NCI-H2171 (cell line): ENCODE measurements around the gene BNC2.

Source experiments
- DNase-seq: peaks from one replicate; lab custom pipeline; 2025; lab: John Stamatoyannopoulos, UW

BNC2 gene

DNA sequence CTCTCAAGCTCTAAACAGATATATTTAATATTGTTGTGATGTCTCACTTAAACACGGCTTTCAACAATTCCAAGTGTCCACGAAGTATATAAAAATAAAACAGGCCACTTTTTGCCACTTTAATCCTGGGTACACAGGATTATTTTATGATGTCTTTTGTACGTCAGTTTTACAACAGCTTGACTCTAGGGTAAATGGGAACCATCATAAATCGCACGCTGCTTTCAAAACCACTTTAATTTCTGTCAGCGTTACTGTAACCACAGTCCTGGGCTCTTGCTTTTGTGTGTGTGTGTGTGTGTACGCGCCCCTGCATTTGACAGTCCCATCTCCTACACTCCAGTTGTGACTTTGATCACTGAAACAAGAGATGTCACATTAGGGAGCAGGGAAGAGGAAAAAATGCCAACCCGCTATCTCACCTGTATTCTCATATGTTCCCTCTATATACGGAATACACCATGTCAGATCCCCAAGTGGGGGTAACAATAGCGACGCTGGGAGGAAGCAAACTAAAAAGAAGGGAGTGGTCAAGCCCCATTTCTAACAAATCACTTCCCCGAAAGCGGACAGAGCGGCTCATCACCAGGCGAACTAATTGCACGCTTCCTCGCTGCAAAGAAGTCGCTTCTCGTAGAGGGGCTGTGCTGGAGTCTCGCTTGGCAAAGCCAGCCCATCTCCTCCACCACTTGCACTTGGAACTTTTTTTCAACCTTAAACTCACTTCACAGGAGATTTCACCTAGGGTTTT, 1.2 kb downstream of the BNC2 start:
- DNase-seq, result no peak

DNA sequence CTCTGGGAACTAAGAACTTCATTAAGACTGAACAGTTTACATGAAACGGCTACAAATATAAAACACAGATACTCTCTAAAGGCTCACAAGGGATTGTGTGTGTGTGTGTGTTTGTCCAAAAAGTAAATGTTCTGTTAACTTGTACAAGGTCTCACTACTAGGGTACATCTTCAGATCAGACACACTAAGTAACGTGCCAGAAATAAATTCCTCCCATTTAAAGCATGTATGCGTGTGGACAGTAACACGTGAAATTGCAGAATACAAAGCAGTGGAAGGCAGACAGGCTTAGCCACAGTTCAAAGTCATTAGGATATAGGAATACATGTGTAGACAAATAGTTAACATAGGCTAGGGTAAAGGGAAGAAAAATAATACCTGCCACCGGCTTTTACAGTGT, 1.8 kb downstream of the BNC2 start:
- DNase-seq, result no peak

DNA sequence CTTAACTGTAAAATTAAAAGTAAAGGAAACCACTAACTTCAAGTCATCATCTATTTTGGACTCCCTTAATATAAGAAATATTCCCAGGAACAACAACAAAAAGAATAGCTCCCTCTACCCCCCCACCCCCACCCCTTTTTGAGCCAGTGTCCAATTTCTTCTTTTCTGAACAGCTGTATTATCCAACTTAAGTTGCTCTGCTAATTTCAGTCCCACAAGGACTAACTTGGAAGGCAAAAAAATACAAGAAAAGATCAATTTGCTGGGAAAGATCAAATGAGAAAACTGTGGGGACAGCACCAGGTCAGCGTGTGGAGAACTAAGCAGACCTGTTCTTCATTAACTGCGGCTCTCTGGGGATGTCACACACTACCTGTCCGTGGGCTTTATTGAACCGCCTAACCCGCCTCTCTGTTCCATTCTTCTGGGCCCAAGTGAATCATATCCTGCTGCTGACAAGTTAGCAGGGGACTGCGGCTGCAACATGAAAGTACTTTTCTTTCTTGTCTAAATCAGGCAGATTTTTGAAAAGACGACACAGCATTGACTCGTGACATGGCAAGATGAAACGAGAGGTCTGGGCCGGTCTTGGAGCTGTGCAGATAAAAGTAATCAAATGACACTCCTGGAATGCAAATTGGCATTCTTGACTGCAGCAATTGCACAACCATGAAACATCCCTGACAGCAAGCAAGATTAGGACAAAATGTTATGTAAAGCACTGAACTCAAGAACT, 2.7 kb downstream of the BNC2 start:
- no peak for DNase-seq

DNA sequence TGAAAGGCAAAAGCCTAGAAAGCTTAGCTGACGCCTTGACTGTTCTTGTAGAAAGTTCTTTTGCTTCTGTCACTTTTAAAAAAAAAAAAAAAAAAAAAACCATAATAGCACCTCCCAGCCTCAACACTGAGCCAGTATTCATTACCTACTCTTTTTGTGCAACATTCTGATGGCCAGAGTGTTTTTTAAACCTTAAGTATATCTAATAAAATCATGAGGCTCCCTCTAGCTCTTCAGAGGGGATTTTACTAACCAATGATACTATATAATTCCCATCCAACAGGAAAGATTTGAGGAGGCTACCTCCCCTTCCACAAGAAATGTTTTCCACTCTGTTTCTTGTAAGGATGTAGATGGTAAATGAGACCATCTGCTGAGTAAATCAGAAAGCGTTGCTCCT, 3.9 kb downstream of the BNC2 start:
- no peak for DNase-seq

DNA sequence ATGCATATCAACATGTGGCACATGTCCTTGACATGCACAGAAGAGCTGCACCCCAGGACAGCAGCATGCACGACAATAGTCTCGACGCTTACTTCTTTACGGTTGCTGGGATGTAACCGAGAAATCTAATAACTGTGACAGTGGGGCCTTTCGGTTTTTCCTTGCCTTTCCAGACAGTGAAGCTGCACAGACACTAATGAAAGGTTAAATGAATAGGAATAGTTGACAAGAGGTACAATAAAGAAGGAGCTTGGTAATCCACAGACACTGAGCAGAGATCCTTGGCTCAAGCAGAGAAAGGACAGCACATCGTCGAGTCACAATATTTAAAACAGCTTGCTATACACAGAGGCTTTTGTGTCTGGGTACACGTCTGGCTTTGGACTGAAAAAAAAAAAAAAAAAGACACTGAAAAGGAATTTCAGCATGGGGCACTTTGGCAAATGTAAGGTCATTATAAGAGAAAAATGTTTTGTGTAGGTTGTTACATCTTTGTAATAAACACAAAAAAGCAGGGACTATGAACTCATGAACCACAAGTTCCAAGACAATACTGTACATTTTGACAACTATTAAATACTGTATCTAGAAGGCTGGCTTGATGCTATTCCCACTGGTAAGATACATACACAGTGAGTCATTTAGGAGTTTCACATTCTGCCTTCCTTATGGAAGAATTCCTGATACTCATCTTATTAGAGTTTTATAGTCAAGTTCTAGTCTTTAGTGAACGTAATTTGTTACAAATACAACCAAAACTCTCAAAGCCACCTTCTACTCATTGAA, 5.6 kb downstream of the BNC2 start:
- DNase-seq, result no peak

DNA sequence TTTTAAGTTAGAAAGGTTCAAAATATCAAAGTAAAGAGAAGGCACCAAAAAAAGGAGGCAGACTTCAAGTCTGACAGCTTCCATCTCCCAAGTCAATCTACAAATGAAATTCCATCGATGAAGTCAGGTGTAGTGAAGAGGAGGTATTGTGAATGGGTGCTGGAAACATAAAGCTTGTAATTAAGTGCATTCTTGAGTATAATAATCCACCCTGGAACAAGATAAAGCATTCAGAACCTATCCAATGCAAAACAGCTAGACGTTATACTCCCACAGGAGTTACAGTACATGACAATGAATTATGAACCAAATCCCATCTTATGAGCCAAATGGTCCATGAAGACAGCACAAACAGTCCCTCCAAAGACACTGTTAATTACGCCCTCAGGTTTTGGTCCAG, 22.3 kb downstream of the BNC2 start:
- DNase-seq, result no peak

DNA sequence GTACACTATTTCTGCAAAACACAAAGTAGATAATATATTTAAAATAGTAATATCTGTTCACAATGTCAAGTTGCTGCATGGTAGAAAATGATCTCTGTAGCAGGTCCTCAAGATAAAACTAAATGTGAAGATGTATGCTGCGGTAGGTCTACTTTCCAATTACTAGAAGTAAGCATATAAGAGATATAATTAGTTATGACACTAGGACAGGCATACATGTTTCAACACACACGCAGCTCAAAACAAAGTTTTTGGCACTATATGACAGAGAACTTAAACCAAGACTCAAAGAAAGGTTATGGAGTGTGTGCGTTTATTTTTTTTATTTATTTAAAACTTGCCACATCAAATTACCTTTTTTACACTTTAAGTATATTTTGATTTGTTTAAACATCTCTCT, 23.5 kb downstream of the BNC2 start:
- no peak for DNase-seq

DNA sequence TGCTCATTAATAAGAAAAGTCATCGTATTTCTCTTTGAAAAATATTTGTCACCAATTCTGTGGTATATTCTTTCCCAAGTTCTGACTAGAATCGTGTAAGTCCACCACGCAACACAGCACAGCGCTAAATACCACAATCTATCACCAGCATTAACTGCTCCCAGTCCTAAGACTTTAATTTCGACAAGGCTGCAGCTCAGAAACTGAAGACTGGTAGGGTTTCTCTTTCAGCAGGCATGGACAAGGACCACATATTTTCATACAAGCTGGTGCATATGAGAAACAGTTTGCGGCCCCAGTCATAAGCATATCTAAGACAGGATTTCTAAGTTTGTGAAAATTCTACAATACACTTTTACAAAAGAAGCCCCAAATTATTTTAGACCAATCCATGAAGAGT, 24.1 kb downstream of the BNC2 start:
- DNase-seq, result no peak

DNA sequence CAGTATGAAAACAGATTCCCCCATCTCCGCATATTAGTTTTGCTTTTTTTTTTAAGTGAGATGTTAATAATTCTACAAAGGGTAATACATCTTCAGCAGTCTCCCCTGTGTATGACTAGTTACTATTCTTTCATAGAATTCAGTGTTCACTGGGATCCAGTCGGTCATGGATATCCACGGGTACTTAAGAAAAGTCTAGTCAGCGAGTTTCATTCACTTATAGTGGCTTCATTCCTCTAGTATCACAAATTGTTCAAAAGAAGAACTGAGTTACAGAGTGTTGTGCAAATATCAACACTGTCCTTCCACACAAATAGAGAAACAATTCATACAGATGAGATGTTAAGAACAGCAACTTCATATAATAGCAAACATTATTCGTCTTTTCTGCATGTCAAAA, 35.7 kb downstream of the BNC2 start:
- DNase-seq, result no peak

DNA sequence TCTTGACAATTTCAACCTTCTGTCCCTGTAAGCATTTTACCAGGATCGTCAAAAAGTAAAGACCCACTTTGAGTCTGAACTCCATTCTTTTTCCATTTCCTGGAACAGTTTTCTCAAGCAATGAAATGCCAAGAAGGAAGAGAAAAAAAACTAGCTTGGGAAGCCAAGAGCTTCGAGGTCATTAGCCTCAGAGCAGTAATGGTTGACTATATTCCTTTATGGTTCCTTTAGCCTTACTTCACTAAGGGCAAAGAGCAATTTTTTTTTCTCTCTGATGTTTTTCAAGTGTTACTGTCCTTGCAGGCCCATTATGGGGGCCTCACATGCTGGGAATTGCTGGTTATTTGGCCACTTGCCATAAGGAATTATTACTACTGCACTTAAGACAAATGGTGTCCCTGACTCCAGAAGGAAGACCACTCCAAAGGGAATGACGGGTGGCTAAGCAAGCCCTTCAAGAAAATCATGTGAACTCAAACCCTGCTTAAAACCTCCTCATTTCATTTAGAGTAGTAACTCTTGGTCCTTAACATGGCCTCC, 37.1 kb downstream of the BNC2 start:
- DNase-seq, result no peak

DNA sequence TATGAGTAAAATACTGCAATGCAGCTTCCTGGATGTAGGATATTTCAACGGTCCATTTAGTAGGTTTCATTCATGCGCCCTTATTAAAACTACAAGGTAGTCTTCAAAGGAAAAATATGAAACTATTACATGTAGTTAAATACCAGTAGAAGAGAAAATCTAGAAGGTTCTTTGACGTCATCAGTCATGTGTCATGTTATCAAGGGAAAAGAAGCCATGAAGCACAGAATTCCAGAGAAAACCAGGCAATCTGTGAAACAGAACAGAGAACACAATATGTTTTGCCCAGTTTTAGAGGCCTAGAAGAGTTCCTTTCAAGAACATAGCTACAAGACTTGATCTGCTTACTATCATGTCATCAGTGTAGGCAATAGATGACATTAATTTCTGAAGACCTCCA, 38.4 kb downstream of the BNC2 start:
- no peak for DNase-seq

DNA sequence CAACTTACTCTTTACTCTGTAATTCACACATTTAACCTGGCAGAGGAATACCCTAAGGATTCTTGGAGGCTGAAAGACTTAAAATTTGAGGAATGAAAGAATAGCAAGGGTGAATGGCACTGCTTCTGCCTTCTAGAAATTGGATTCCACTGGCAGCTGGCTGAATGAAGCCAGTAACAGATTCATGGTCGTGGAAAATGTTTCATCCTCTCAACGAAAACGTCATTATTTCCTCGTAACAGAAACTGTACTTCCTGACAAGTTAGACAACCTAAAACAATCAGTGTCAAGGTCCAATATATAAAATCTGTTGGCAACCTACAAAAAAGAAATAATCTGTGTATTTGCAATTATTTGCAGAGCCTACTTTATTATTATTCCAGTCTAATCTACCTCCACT, 39.7 kb downstream of the BNC2 start:
- DNase-seq, result no peak

DNA sequence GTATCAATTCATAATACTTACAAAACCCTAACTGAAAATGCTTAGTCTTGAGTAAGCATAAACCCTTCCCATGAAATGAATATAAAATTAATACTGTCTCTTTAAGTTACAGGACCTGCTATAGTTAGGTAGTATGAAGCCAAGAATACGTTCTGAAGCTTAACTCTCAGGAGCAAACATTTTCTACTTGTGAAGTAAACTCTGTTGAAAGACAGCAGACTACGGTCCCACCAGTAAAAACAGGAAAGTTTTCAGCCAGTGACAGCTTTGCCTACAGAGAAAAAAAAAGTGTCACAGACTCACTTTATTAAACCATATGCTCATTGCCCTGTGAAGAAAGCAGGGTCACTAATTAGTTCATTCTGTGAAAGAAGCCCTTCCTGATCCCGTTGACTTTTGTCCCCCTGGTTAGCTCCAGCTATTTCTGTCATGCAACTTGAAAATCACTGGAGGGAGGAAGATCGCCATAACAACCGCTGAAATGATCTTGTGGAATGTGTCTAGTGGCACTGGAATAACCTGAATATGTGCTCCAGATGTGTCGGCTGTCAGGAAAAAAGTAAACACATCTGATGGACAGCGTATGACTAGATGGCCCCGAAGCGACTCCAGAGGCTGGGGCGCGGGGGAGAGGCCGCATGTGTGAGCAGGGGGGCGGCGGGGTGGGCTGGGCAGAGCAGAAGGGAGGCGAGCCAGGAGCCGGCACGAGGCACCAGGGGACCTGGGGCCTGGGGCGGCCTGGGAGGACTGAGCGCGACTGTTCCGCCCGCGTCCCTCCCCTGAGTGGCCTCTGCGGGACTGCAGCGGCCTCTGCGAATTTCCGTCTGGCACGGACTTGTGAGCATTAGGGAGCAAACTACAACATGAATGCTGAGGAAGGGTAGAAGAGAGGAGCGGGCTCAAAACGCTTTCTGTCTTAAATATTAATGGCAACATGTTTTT, 41.9 kb downstream of the BNC2 start:
- DNase-seq, result no peak

DNA sequence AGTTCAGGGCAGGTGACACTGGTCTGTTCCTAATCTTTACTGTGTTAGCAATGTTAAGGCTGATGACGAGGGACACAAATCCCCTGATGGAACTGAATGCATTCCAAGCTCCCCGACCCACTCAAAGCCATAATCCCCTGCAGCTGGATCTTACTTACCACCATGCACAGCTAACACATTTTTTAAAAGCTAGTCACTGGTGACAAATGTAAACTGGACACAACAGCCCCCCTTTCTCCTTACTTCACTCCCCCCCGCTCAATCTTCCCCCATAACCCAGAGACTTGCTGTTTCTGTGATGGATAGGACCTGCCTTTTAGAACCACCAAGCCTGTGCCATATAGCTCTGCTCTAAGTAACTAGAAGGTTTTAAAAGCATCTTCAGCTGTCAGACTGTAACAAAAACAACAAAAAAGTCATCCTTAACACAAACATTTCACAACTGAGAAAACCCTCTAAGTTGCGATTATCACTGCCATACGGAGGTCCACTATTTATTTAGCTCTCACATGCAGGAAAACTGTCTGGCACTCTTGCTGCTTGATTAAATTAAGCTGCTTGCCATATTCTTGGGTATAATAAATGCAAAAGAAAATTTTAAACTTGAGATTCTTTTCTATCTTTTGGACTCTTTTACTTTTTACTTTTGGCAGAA, 44.4 kb downstream of the BNC2 start:
- no peak for DNase-seq

DNA sequence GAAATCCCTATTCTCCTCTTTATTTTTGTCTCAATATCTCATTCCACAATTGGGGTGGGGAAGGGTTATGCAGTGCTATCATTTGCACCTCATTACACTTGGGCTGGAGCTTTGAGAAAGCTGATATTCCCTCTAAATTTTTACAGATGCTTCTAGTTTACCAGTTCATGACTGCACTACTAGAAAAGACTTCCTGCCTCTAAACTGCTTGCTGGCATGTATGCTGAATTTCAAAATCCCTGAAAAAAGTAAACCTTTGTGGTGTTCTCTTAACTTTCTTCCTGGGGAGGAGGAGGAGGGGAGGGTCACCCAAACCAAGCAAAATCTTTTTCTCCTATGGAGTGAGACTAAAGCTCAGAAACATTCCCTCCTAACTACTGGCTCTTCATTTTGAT, 45.1 kb downstream of the BNC2 start:
- DNase-seq, result no peak

DNA sequence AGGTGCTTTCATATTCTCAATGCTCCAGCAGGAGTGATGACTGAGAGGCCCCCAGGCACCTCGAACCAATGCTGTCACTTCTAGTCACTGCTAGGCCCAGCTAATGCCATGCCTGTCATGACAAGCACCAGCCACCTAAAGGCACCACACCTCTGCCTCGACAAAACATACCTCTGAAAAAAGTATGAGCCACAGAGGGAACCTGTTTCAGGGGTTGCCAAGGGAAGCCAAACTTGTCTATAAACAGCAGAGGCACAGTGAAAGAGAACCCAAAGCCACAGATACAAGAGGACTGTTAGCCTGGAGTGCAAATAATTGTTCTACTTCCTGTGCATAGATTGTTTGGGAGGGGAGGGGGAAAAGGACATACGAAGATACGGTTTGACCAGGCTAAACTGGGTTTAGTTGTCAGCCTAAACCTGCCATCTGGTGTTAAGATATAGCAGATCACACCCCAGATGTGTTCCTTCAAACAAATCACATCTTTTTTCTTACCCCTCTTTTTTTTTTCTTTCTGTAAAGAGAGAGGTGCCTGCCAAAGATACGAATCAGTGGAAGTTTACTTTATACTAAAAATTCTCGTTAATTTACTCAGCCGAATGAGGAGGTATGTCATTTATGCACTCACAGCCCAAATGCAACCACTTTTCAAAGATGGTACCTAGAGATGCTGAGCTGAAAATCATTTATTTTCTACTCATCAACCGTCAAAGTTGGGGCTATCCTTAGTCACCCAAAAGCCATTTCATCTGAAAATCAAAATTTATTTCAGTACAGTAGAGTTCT, 45.7 kb downstream of the BNC2 start:
- DNase-seq, result no peak

DNA sequence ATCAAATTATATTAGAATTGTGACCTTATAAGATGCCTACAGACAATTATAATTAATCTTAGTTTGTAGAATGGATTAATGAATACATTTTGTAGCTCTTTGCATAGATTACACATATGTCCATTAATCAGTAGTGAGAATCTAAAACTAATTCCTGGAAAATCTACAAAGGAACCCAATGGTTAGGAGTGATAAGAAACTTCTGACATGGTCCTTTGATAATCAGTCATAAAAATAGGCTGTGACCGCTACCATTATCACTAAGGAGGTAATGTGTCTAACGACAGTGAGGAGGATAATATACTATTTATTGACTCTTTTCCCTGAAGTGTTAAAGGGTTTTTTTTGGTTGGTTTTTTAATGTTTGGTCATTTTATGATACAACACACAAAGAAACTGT, 46.6 kb downstream of the BNC2 start:
- DNase-seq, result no peak

DNA sequence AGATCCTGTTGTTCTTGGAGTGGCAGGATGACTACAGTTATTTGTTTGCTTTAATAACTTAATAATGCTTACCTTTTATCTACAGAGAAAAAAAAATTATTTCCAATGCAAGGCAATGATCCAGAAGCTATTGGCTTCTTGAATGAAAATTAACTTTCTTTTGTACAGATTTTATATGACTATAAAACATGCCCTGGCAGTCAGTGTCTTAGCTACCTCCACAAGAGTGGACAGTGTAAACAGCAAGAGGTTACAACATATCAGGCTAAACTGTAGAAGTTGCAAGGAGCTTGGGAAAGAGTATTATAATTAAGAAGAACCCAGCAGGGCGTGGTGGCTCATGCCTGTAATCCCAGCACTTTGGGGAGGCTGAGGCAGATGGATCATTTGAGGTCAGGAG, 49.1 kb downstream of the BNC2 start:
- no peak for DNase-seq

DNA sequence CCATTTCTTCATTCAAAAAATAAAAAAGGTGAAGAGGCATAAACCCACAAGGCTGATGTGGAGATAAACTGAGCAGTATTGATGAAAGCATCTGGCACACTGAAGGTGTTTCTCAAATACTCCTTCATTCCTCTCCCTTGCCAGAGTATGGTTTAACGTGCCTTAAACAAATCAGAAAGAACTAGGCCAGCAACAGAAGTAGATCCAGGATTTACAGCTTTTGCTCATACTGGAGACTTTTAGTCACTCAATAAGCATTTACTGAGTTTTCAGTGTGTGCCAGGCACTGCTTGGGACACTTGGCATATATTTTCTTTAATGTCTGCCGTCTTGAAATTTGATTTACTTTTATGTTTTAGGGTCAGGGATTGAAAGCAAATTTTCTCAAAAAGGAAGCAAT, 53.0 kb downstream of the BNC2 start:
- no peak for DNase-seq

DNA sequence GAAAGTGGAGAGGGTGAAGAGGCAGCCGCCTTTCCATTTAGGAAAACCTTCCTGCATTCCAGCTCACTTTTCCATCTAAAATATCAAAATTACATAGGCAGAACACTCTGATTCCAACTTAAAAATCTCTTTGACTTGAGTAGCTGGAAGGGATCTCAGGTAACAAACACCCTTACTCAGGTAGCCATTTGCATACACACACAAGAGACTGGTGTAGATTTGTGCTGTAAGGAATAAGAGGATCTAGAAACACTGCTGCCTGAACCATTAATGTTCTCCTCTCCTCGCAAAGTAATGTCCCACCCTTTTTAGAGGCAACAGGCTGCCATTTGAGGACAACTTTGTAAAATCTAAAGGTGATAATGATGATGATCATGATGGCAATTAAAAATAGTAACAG, 53.5 kb downstream of the BNC2 start:
- DNase-seq, result no peak
